Measurements from ENCODE around the gene SETD3.

GRCh38 chr14:99380402-99380801 lies 100.3 kb downstream of the SETD3 start:
- TF ChIP-seq YY1 (IDR thresholded peaks at IDR 0.05; ENCODE audit: insufficient read depth, insufficient read length): no peak
- no peak for TF ChIP-seq SUZ12 (IDR thresholded peaks at IDR 0.05; ENCODE audit: extremely low read depth, insufficient read depth, insufficient read length)
- no peak for TF ChIP-seq ZNF274 (IDR thresholded peaks at IDR 0.05; ENCODE audit: low read depth, low read length)

All from NT2/D1 (cell line).